Lower leg skin (tissue), 3 donors: ENCODE measurements around the gene ZMYND8.

ENCODE experiments used
- CTCF ChIP-seq, 3 donors: fragments of 450-650 bp; IDR thresholded peaks; one replicate each; pipeline ENCODE4 v1.5.1; 2016; ENCODE audit warnings: antibody characterized with exemption in 3 of 3, mild to moderate bottlenecking in 3 of 3, moderate library complexity in 2 of 3
- POLR2A ChIP-seq, 2 donors: fragments of 450-650 bp; IDR thresholded peaks; one replicate each; pipeline ENCODE4 v1.6.1; 2016 to 2017; ENCODE audit warnings: antibody characterized with exemption in 2 of 2, mild to moderate bottlenecking in 1 of 2, moderate library complexity in 1 of 2

GRCh38 chr20:47183367-47183766 lies 173.1 kb downstream of the ZMYND8 start:
- TF ChIP-seq CTCF (IDR thresholded peaks at IDR 0.05) (no peak), POLR2A (IDR thresholded peaks at IDR 0.05) (no peak)
